Osteoblast (primary cell): ENCODE measurements around the gene TDRD7. TPM values are rescaled to one million over a fixed set of nuclear protein-coding genes. Genes with fewer than 3 reads are reported as not detected.

ENCODE experiments used
- DNase-seq: peaks from one replicate; pipeline ENCODE4 v3.0.0; 2011; ENCODE audit warnings: low spot score, mixed read lengths; ENCODE audit not compliant: insufficient read length; ENCODE audit errors: missing footprints
- H2AFZ ChIP-seq: 2 replicates; pipeline ENCODE4 v1.6.0; 2011; ENCODE audit warnings: mild to moderate bottlenecking, low read length
- H3K27ac ChIP-seq: 2 replicates; pipeline ENCODE4 v1.5.1; 2011; ENCODE audit warnings: mild to moderate bottlenecking, low read depth, low read length, moderate library complexity
- H3K27me3 ChIP-seq: 2 replicates; pipeline ENCODE4 v1.6.0; 2012; ENCODE audit warnings: mild to moderate bottlenecking, control low read depth, inconsistent platforms, low read length, moderate library complexity; ENCODE audit not compliant: insufficient read depth
- H3K36me3 ChIP-seq: 2 replicates; pipeline ENCODE4 v1.5.1; 2011; ENCODE audit warnings: mild to moderate bottlenecking, low read length, control low read depth, moderate library complexity; ENCODE audit not compliant: insufficient read depth
- H3K4me1 ChIP-seq: 2 replicates; pipeline ENCODE4 v1.5.1; 2011; ENCODE audit warnings: mild to moderate bottlenecking, low read length, control low read depth, moderate library complexity; ENCODE audit not compliant: insufficient read depth
- H3K4me2 ChIP-seq: 2 replicates; pipeline ENCODE4 v1.6.0; 2011; ENCODE audit warnings: mild to moderate bottlenecking, low read length; ENCODE audit not compliant: insufficient read depth
- H3K4me3 ChIP-seq: fragments of 200-600 bp; sonication (generic); 3 replicates; pipeline ENCODE4 v1.5.1; 2012; ENCODE audit warnings: mild to moderate bottlenecking, low read length, inconsistent platforms; ENCODE audit not compliant: insufficient read depth
- H3K79me2 ChIP-seq: 2 replicates; pipeline ENCODE4 v1.6.0; 2012; ENCODE audit warnings: mild to moderate bottlenecking, low read length, control low read depth, inconsistent platforms; ENCODE audit not compliant: insufficient read depth
- H3K9me3 ChIP-seq: 2 replicates; pipeline ENCODE4 v1.5.1; 2011; ENCODE audit warnings: low read depth, low read length, control low read depth
- H4K20me1 ChIP-seq: 2 replicates; pipeline ENCODE4 v1.6.0; 2012; ENCODE audit warnings: mild to moderate bottlenecking, low read length, control low read depth; ENCODE audit not compliant: insufficient read depth
- CTCF ChIP-seq: IDR thresholded peaks from 2 replicates; pipeline ENCODE4 v1.5.1; 2011; ENCODE audit warnings: mild to moderate bottlenecking, low read depth, low read length, moderate library complexity; ENCODE audit errors: extremely low read depth
- total RNA-seq: library from RNA; depleted of rRNA; stranded (reverse); fragments of >200 nt; gene quantifications from 2 replicates; pipeline ENCODE4 v1.2.3, GENCODE V29; 2012

The TDRD7 gene
- total RNA-seq, 1 donor: 8.0 TPM

- Histone ChIP-seq H4K20me1 (no peaks in the 10 kb centered on the region), H3K4me2 (no peak overlapping the region), H3K79me2 (no peaks in the 10 kb centered on the region), H3K27ac (no peak overlapping the region), H3K36me3 (no peaks in the 10 kb centered on the region), H3K9me3 (no peaks in the 10 kb centered on the region), H3K4me3 (no peak overlapping the region), H3K27me3 (peaks cover 3% of the 10 kb centered on the region), H2AFZ (no peak overlapping the region), H3K4me1 (peaks cover 6% of the 10 kb centered on the region)
- no peak for DNase-seq
- TF ChIP-seq CTCF: no peak
These were observed 115.1 kb downstream of the TDRD7 start for GRCh38 chr9:97526895-97527575.

- Histone ChIP-seq H3K79me2 (no peaks in the 10 kb centered on the region), H3K4me2 (no peak overlapping the region), H3K4me1 (peaks cover 6% of the 10 kb centered on the region), H3K27ac (no peak overlapping the region), H2AFZ (no peak overlapping the region), H3K36me3 (no peaks in the 10 kb centered on the region), H3K9me3 (no peaks in the 10 kb centered on the region), H4K20me1 (no peaks in the 10 kb centered on the region), H3K27me3 (peaks cover 3% of the 10 kb centered on the region), H3K4me3 (no peak overlapping the region)
- DNase-seq: no peak
- TF ChIP-seq CTCF: no peak
These were observed 116.0 kb downstream of the TDRD7 start for GRCh38 chr9:97527626-97528528.

GRCh38 chr9:97528529-97529230, 116.8 kb downstream of the TDRD7 start:
- H2AFZ ChIP-seq: no peak overlapping the region

More at GRCh38 chr9:97528529-97529230, 116.8 kb downstream of the TDRD7 start:
- no peaks in the 10 kb centered on the region for H3K36me3 ChIP-seq
- no peak overlapping the region for H3K4me3 ChIP-seq
- H3K27me3 ChIP-seq: peaks cover 3% of the 10 kb centered on the region
- H3K4me2 ChIP-seq: no peak overlapping the region
- no peaks in the 10 kb centered on the region for H4K20me1 ChIP-seq
- no peak for TF ChIP-seq CTCF
- no peak for DNase-seq
- H3K4me1 ChIP-seq: peaks cover 6% of the 10 kb centered on the region
- no peaks in the 10 kb centered on the region for H3K79me2 ChIP-seq
- H3K27ac ChIP-seq: no peak overlapping the region
- no peaks in the 10 kb centered on the region for H3K9me3 ChIP-seq
